ENCODE measurements around the gene ZNF503.
A peak's percentile ranks its signal among the peaks of the same experiment; 100 is the strongest.
"Not testable (repeated sequence)": the region's sequence is repeated elsewhere in the genome, so short reads cannot be mapped to it uniquely, and the experiment has no call there.

The ZNF503 gene

DNA sequence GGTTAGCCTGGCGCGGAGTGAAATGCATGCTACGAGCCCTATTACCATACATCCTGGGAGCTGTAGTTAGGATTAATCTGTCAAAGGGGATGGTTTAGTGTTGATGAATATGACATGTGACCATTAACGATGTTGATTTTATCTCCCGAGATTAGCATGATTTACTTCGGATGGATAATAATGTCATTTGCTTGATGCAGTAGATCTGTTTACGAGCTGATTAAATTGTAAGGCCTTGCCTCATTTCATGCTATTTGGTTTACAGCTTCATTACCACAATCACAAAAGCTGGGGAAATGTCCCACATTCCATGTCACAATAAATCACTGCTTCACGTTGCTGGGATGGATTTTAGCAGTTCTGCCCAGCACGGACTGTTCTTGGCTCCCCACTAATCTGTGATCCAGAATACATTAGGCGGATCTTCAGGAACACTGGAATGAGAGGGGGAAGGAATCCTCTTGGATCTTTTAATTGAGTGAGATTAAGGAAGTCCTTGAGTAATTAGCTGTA is 22.3 kb downstream of the ZNF503 start:
- no peaks in the 10 kb centered on the region for H3K27me3 ChIP-seq (replicated peaks; ENCODE audit: control insufficient read depth, insufficient read depth, low read length)
- no peak overlapping the region for H3K9ac ChIP-seq (ENCODE audit: low read length)
- peaks cover 30% of the 10 kb centered on the region for H3K4me1 ChIP-seq (ENCODE audit: control insufficient read depth, insufficient read depth, low read length)
- H3K9me3 ChIP-seq (ENCODE audit: control insufficient read depth, low read length), result no peaks in the 10 kb centered on the region
- no peaks in the 10 kb centered on the region for H3K36me3 ChIP-seq (ENCODE audit: control insufficient read depth, insufficient read depth, low read length, severe bottlenecking)
- H3K4me3 ChIP-seq (ENCODE audit: low read length), result no peak overlapping the region
- DNase-seq (ENCODE audit: low read depth), result no peak

- H3K9ac ChIP-seq (ENCODE audit: low read length), result no peak overlapping the region
- no peak overlapping the region for H3K4me3 ChIP-seq (ENCODE audit: low read length)
- peaks cover 30% of the 10 kb centered on the region for H3K4me1 ChIP-seq (ENCODE audit: control insufficient read depth, insufficient read depth, low read length)
- no peak for DNase-seq (ENCODE audit: low read depth)
- no peaks in the 10 kb centered on the region for H3K36me3 ChIP-seq (ENCODE audit: control insufficient read depth, insufficient read depth, low read length, severe bottlenecking)
- no peaks in the 10 kb centered on the region for H3K9me3 ChIP-seq (ENCODE audit: control insufficient read depth, low read length)
- H3K27me3 ChIP-seq (replicated peaks; ENCODE audit: control insufficient read depth, insufficient read depth, low read length), result no peaks in the 10 kb centered on the region
These were observed 23.2 kb downstream of the ZNF503 start for GRCh38 chr10:75378379-75378778.

GRCh38 chr10:75377869-75378268 is 23.7 kb downstream of the ZNF503 start:
- Histone ChIP-seq H3K36me3 (ENCODE audit: control insufficient read depth, insufficient read depth, low read length, severe bottlenecking) (no peaks in the 10 kb centered on the region), H3K4me3 (ENCODE audit: low read length) (no peak overlapping the region), H3K27me3 (replicated peaks; ENCODE audit: control insufficient read depth, insufficient read depth, low read length) (no peaks in the 10 kb centered on the region), H3K9me3 (ENCODE audit: control insufficient read depth, low read length) (no peaks in the 10 kb centered on the region), H3K9ac (ENCODE audit: low read length) (no peak overlapping the region), H3K4me1 (ENCODE audit: control insufficient read depth, insufficient read depth, low read length) (peaks cover 30% of the 10 kb centered on the region)
- no peak for DNase-seq (ENCODE audit: low read depth)

DNA sequence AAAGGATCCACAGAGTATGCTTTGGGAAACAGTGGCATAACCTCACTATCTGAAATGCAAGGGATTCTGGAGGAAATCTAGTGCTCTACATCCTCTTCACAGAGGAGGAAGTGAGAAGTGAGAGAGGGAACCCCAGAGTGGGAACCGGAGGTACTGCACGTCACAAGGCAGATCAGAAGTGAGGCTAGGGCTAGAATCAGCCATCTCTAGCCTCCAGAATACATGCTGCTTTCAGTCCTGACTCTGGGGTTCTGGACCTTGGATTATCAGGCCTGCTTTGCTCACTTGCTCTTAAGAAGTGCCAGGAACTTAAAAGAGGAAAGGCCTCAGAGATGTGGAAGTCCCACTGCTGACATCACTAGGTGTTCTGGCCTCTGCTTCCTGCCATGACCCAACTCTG is 25.7 kb downstream of the ZNF503 start:
- Histone ChIP-seq H3K36me3 (ENCODE audit: control insufficient read depth, insufficient read depth, low read length, severe bottlenecking) (no peaks in the 10 kb centered on the region), H3K4me3 (ENCODE audit: low read length) (no peak overlapping the region), H3K9me3 (ENCODE audit: control insufficient read depth, low read length) (no peaks in the 10 kb centered on the region), H3K4me1 (ENCODE audit: control insufficient read depth, insufficient read depth, low read length) (peaks cover 21% of the 10 kb centered on the region), H3K27me3 (replicated peaks; ENCODE audit: control insufficient read depth, insufficient read depth, low read length) (no peaks in the 10 kb centered on the region), H3K9ac (ENCODE audit: low read length) (no peak overlapping the region)
- DNase-seq (ENCODE audit: low read depth), result no peak

- no peaks in the 10 kb centered on the region for H3K27me3 ChIP-seq (replicated peaks; ENCODE audit: control insufficient read depth, insufficient read depth, low read length)
- peaks cover 12% of the 10 kb centered on the region for H3K4me1 ChIP-seq (ENCODE audit: control insufficient read depth, insufficient read depth, low read length)
- DNase-seq (ENCODE audit: low read depth), result no peak
- H3K4me3 ChIP-seq (ENCODE audit: low read length), result no peak overlapping the region
- H3K36me3 ChIP-seq (ENCODE audit: control insufficient read depth, insufficient read depth, low read length, severe bottlenecking), result no peaks in the 10 kb centered on the region
- H3K9me3 ChIP-seq (ENCODE audit: control insufficient read depth, low read length), result no peaks in the 10 kb centered on the region
- H3K9ac ChIP-seq (ENCODE audit: low read length), result no peak overlapping the region
These were observed 30.6 kb downstream of the ZNF503 start for GRCh38 chr10:75371010-75371409.

- not testable (repeated sequence) for H3K36me3 ChIP-seq (ENCODE audit: control insufficient read depth, insufficient read depth, low read length, severe bottlenecking); H3K9ac ChIP-seq (ENCODE audit: low read length); H3K9me3 ChIP-seq (ENCODE audit: control insufficient read depth, low read length); H3K4me3 ChIP-seq (ENCODE audit: low read length); H3K27me3 ChIP-seq (replicated peaks; ENCODE audit: control insufficient read depth, insufficient read depth, low read length); DNase-seq (ENCODE audit: low read depth)
- peaks cover 12% of the 10 kb centered on the region for H3K4me1 ChIP-seq (ENCODE audit: control insufficient read depth, insufficient read depth, low read length)
These were observed 31.7 kb downstream of the ZNF503 start for GRCh38 chr10:75369838-75370237.

DNA sequence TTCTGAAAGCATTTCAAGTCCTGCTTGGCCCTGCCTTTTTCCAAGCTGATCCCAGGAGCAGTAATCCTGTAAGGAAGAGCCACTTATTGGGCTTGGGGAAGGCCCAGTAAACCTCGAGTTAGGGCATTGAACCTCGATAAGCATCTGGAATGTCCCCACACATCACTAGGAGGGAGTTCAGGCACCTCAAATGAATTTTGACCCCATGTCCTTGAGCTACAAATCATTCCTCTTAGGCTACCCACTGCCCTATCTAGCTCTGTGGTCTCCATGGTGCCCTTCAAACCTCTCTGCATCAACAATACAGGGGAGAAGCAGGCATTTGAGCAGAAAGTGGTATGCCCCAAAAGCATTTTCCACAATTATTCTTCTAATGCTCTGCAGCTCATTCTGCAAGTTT is 33.7 kb downstream of the ZNF503 start:
- Histone ChIP-seq H3K4me1 (ENCODE audit: control insufficient read depth, insufficient read depth, low read length) (peaks cover 12% of the 10 kb centered on the region), H3K27me3 (replicated peaks; ENCODE audit: control insufficient read depth, insufficient read depth, low read length) (no peaks in the 10 kb centered on the region), H3K36me3 (ENCODE audit: control insufficient read depth, insufficient read depth, low read length, severe bottlenecking) (no peaks in the 10 kb centered on the region), H3K4me3 (ENCODE audit: low read length) (no peak overlapping the region), H3K9ac (ENCODE audit: low read length) (no peak overlapping the region), H3K9me3 (ENCODE audit: control insufficient read depth, low read length) (no peaks in the 10 kb centered on the region)
- DNase-seq (ENCODE audit: low read depth), result no peak

GRCh38 chr10:75367021-75367487 is 34.5 kb downstream of the ZNF503 start:
- H3K9ac ChIP-seq (ENCODE audit: low read length), result no peak overlapping the region
- no peak for DNase-seq (ENCODE audit: low read depth)
- H3K4me1 ChIP-seq (ENCODE audit: control insufficient read depth, insufficient read depth, low read length), result peaks cover 12% of the 10 kb centered on the region
- no peaks in the 10 kb centered on the region for H3K36me3 ChIP-seq (ENCODE audit: control insufficient read depth, insufficient read depth, low read length, severe bottlenecking)
- no peak overlapping the region for H3K4me3 ChIP-seq (ENCODE audit: low read length)
- H3K9me3 ChIP-seq (ENCODE audit: control insufficient read depth, low read length), result no peaks in the 10 kb centered on the region
- no peaks in the 10 kb centered on the region for H3K27me3 ChIP-seq (replicated peaks; ENCODE audit: control insufficient read depth, insufficient read depth, low read length)

DNA sequence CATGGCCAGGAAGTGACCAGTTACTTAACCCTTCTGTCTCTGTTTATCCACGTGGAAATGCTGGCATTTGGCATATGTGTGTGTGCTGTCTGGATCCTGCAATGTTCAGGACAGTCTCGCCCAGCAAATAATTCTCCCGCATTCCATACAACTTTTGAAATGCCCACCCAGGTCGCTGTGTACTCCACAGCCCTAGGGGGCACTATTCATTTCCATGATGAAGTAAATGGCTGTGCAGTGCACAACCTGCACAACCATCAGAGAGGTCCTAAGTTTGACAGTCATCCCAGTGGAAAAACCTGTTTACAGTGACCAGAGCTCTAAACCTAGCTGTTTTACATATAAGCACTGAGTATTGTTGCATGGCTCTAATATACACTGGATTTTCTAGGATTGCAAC is 38.1 kb downstream of the ZNF503 start:
- Histone ChIP-seq H3K4me3 (ENCODE audit: low read length) (no peak overlapping the region), H3K27me3 (replicated peaks; ENCODE audit: control insufficient read depth, insufficient read depth, low read length) (no peaks in the 10 kb centered on the region), H3K4me1 (ENCODE audit: control insufficient read depth, insufficient read depth, low read length) (peaks cover 27% of the 10 kb centered on the region), H3K36me3 (ENCODE audit: control insufficient read depth, insufficient read depth, low read length, severe bottlenecking) (no peaks in the 10 kb centered on the region), H3K9ac (ENCODE audit: low read length) (no peak overlapping the region), H3K9me3 (ENCODE audit: control insufficient read depth, low read length) (no peaks in the 10 kb centered on the region)
- no peak for DNase-seq (ENCODE audit: low read depth)

GRCh38 chr10:75359876-75360275 is 41.7 kb downstream of the ZNF503 start:
- DNase-seq (ENCODE audit: low read depth), result peak; percentile 6
- not testable (repeated sequence) for H3K4me3 ChIP-seq (ENCODE audit: low read length); H3K9ac ChIP-seq (ENCODE audit: low read length); H3K27me3 ChIP-seq (replicated peaks; ENCODE audit: control insufficient read depth, insufficient read depth, low read length); H3K36me3 ChIP-seq (ENCODE audit: control insufficient read depth, insufficient read depth, low read length, severe bottlenecking); H3K9me3 ChIP-seq (ENCODE audit: control insufficient read depth, low read length)
- H3K4me1 ChIP-seq (ENCODE audit: control insufficient read depth, insufficient read depth, low read length), result peaks cover 15% of the 10 kb centered on the region

DNA sequence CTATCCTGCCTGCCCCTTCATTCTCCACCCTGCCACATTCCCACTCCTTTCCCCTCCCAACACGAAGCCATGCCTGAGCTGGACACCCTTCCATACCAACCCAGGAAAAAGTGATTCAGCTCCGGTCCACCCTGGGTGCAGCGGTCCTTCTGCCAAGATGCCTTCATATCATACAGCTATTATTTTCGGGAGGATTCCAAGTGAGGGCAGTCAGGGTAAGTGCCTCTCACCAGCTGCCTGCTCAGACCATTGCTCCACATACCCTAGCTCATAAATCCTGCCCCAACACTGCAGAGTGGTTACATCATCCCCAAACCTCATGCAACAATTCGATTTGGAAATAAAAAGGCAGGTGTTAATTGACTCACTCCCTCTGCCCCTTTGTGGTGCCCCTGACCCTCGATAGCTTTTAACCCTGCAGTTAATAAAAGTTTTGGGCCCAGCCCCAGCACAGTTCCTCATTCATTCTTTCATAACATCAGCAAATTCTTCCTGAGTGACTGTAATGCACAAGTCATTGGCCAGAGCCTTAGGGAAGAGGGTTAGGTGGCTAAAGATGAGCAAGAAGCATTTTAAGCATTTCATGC is 42.6 kb downstream of the ZNF503 start:
- Histone ChIP-seq H3K9me3 (ENCODE audit: control insufficient read depth, low read length) (peaks cover 8% of the 10 kb centered on the region), H3K9ac (ENCODE audit: low read length) (no peak overlapping the region), H3K4me3 (ENCODE audit: low read length) (no peak overlapping the region), H3K27me3 (replicated peaks; ENCODE audit: control insufficient read depth, insufficient read depth, low read length) (no peaks in the 10 kb centered on the region), H3K4me1 (ENCODE audit: control insufficient read depth, insufficient read depth, low read length) (peaks cover 15% of the 10 kb centered on the region), H3K36me3 (ENCODE audit: control insufficient read depth, insufficient read depth, low read length, severe bottlenecking) (no peaks in the 10 kb centered on the region)
- DNase-seq (ENCODE audit: low read depth), result peak; percentile 73

DNA sequence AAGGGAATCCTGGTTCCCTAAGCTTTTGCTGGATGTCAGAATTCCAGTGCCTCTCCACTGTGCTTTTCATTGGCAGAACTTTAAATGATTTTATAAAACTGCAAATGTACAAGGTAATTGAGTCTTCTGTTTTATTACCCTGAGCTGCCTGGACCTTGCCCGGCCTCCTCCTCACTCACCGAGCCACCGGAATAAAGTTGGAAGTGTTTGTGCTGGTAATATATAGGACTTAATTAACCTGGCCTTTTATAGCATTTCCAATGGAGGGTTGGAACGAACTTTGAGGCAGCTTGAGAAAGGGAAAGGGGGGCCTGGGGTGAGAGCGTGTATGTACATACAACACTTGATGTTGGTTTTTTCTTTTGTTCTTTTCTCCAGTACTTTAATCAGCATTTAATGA is 43.4 kb downstream of the ZNF503 start:
- Histone ChIP-seq H3K27me3 (replicated peaks; ENCODE audit: control insufficient read depth, insufficient read depth, low read length) (no peaks in the 10 kb centered on the region), H3K9me3 (ENCODE audit: control insufficient read depth, low read length) (peaks cover 8% of the 10 kb centered on the region), H3K36me3 (ENCODE audit: control insufficient read depth, insufficient read depth, low read length, severe bottlenecking) (no peaks in the 10 kb centered on the region), H3K9ac (ENCODE audit: low read length) (no peak overlapping the region), H3K4me3 (ENCODE audit: low read length) (no peak overlapping the region), H3K4me1 (ENCODE audit: control insufficient read depth, insufficient read depth, low read length) (peaks cover 15% of the 10 kb centered on the region)
- no peak for DNase-seq (ENCODE audit: low read depth)
